Measurements from ENCODE around the gene GLRA1.

Gene GLRA1

DNA sequence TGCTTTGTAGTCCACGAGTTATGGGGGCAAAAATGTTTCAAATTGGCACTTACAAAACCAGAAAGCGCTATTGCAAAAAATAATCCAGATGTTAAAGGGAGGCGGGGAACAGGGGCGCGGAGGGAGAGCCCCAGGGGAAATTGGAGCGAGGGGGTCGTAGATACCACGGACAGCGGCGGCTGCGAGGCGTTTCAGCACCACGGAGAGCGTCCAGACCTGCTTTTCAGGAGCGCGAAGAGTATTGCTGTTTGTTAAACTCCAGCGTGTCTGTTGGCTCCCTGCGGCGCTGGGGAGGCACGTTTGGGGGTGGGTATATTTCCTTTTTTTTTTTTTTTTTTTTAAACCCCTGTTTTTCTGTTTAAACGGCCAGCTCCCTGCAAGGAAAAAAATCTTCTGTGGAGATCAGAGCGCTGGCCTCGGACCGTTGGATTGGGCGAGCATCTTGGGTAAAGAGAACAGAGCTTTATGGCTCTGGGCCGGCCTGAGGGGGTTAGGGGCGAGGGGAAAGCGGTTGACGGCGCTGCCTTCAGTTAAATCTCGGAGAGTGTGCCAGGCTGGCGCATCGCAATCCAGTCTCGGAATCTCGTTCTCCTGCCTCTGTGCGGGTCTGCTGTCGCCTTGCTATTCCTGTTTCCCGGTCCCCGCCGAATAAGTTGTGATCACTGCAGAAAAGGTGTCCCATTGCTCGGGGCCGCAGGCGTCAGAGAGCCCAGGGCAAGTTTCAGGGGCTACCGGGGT lies at the start of gene GLRA1:
Gene GLRA1, minus strand, starts transcription at position 288 of the 738 bp plus-strand sequence. CDS start 302 bp downstream, outside the sequence.
- peak; percentile 1 for DNase-seq

DNA sequence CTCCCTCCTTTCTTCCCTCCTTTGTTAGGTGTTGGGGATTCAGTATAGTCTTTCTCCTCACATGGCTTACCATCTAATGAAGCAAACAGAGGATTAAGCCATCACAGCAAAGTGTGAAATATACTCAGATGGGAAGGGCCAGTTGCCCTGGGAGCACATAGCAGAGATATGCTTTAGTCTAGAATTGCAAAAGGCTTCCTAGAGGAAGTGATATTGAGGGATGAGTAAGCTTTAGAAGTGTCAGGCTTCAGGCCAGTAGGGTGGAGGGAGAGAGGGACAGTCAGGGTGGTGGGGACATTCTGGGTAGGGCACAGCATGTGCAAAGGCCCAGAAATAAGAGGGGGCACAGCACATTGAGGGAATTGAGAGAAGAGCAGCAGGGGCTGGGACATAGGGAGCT lies 46.2 kb upstream of the GLRA1 start:
- DNase-seq, result peak; percentile 26

DNA sequence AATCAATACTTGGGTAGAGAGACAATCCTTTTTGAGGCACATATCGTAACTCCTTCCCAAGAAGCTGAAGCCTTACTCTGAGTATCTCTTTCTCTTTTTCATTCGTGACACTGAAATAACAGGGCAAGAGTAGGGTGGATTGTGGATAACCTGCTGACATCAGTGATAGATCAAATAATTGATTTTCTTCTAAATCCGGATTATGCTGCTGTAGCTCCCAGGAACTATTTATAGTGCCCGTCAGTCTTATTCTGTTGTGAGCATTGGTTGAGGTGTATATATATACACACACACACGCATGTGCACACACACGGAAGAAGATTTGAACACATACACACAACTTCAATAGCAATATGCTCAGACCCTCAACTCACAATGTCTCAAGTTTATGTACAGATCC lies 43.2 kb upstream of the GLRA1 start:
- DNase-seq, result no peak

DNA sequence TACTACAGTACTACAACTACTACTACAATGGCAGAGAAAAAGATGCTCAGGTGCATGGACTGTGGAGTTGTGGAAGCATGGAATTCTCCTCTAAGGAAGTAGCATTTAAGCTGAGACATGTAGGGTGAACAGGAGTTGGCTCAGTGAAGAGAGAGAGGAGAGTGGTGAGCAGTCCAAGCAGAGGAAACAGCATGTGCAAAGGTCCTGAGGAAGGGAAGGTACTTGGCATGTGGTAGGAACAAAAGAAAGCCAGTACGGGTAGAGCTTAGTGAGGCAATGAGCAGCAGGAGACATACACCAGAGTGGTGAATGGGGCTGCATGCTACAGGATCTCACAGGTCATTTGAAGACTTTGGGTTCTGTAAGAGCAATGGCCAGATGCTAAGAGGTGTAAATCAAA lies 41.4 kb upstream of the GLRA1 start:
- DNase-seq, result no peak

DNA sequence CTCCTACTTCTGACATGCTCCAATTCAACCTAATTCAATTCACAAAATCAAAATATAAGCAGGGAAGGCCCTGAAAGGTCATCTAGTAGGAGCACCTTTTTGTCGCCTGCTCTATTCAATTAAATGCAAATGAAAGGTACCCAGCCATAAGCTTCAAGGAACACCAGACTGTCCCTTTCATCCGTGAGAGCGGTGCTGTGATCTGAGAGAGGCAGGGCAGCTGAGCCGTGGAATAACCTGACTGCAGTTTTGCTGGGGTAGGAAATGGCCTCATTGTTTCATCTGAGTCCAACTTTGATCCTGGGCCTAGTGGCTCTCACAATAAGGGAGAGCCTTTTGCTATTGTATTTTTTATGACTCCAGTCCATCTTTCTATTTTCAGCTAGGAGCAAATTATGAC lies 39.8 kb upstream of the GLRA1 start:
- no peak for DNase-seq

DNA sequence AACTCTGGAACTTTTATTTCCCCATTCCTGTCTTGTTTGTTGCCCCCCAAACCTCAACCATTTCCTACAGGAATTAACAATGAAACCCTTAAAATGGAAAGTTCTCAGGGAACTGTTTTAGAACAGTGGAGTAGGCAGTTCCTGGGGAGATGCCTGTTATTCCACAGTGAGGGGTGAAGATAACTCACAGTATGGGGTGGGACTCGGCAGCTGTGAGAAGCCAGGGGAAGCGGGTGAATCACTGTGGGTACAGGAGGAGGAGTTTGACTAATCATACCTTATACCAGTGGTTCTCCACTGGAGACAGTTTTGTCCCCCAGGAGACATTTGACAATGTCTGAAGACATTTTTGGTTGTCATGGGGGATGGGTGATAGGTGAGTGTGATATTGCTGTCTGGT lies 36.9 kb upstream of the GLRA1 start:
- no peak for DNase-seq

DNA sequence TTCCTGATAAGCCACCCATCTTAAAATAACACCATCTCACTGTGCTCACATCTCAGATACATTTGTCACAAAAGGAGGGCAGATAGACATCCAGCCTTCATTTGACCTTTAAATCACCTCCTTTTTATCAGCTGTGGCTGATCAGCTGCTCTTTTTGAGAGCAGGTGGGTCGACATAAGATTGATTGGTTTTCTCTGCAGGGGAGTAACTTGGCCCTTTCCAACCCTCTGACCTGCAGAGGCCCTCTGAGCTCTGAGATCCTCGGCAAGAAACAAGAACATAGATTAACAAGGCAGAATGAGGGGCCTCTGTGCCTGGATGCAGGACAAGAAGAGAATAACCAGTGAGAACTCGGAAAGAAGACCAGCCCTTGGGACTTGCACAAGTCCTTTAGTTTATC lies 33.5 kb upstream of the GLRA1 start:
- DNase-seq, result no peak

DNA sequence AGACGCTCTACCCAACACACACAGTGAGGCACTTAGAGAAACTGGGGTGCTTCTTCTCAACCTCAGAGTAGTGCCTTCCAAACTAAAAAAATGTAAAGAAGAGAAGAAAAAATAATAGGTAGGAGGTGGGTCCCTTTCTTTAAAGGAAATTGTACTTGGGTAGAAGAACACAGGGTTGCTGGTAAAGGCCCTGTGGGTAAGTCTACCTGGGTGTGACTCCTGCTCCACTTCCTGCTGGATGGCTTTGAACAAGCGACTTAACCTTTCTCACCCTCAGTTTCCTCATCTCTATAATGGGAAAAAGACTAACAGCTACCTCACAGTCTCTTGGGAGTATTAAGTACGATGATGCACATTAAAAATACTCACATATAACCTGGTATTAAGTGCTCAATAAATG lies 32.1 kb upstream of the GLRA1 start:
- no peak for DNase-seq

DNA sequence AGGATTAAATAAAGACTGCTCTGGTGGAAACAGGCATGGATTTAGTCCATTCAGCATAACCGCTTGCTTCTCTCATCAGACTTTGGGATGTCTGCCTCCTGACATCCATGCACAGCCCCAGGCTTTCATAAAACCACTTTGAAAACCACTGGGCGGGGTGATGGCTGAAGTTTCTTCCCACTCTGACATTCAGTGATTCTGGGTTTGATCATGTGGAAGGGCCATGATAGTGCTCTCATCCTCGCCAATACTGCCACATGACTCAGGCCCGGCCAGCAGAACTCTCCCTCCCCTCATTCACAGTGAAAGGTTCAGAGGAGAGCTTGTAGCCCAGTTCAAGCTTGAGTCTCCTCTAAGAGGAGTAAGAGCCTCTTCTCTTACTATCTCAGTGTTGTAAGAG lies 29.6 kb upstream of the GLRA1 start:
- DNase-seq, result no peak

DNA sequence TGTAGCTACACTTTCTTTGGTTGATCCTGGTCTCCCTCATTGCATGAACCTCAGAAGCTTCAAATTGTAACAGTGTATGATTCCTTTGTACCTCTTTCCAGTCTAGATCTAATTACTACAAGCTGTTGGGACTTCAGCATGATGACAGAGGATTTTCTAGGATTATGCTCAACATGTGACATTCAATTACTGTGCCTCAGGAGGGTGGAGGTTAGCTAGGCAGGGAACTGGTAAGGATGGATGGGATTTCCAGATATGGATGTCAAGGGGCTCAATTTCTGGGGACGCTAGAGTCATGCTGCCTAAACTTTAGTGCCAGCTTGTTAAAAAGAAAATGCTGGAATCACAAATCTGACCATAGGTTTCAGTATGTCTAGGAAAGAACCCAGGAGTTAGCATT lies 29.2 kb upstream of the GLRA1 start:
- no peak for DNase-seq

DNA sequence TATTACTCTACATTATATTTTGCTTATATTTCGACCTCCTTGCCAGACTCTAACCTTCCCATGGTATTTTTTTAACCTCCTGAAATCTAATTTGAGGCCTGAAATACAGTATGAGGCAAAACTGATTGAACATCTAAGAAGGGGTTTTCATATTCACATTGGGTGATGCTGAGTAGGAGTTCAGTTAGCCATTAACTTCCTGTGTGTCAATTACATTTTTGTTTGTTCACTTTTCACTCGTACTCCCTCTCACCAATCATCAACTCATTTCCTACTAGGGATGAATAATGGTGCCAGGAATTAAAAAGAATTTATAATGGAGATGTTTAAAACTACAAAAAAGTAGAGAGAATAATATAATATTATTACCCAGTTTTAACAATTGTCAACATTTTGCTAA lies 27.6 kb upstream of the GLRA1 start:
- DNase-seq, result no peak

DNA sequence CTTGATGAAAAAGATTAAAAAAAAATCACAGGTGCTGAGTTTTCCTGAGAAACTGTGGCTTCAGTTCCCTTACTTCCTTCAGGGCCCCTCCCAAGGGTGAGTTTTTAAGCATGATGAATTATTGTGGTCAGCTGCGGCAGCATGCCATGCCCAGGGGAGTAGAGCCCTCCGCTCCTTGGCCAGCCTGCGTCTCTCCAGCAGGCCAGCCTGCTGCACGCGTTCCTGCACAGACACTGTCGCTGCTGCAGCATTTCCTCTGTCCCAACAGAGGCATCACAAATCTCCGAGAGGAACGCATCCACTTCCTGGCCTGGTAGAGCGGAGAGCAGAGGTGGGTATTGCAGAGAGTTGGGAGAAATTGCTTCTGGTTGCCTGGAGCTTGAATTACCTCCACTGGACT lies 26.1 kb upstream of the GLRA1 start:
- no peak for DNase-seq

DNA sequence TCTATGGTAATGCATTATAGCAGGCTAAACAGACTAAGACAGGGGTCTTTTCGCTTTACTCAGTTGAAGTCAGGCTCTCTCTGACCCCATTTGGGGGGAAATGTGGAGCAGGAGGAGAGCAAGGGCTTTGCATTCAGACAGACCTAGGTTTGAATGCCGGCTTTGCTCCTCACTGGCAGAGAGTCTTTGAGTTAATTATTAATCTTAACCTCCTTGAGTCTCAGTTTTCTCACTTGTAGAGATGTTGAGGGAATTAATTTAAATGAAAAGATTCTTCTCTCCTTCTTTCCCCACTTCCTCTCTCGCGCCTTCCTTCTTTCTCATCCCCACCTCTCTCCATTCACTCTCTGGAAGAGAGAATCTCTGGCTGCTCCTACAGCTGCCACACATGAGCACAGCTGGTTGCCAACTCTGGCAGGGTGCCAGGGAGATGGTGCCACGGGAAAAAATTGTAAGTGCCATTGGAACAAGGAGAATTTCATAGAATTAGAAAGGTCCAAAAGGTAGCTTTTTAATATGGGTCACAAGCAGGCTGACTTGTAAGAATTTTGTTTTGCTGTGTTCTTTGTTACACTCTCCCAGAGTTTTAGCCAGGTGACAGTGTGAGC lies 25.2 kb upstream of the GLRA1 start:
- no peak for DNase-seq

DNA sequence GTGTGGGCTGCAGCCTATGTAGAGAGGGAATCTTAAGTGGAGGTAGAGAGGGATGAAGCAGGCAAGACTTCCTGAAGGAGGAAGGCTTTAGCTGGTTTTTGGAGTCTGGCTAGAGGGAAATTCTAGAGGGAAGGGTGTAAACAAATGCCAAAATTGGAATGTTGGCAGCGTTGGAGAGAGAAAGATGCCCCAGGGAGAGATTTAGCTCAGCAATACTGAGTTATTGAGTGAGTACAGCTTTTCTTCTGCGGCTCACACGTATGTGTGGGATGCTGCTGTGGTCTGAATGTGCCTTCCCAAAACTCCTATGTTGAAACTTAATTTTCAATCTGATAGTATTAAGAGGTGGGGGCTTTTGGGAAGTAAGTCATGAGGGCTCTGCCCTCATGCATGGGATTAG lies 24.5 kb upstream of the GLRA1 start:
- no peak for DNase-seq

DNA sequence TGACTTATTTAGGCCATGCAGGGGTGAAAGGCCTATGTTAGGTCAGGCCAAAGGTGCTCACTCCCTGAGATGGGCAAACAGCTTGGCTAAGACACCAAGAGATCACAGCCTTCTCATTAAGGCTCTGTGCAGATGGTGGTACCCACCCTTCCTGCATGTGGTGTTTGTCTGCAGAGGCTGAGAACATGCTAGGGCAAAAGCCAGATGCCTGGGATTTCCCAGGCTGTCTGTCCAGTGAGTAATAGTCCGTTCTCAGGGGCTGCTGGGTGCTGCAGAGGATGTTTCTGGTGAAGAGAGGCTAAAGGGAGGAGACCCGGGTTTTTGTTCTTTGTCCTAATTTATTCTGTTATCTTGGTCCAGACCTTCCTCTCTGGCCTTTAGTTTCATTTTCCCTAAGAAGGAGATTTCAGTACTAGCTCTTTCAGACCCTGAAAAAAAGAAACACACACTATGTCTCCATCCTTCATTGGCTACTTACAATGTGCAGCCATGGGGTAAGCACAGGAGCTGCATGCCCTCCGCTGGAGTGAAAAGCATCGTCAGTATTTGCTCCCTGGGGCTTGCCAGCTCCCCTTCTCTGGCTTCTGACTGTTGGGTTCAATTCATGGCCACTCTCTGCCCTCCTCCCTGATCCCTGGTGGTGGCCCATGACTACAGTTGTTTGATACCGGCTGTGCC lies 23.4 kb upstream of the GLRA1 start:
- DNase-seq, result no peak

DNA sequence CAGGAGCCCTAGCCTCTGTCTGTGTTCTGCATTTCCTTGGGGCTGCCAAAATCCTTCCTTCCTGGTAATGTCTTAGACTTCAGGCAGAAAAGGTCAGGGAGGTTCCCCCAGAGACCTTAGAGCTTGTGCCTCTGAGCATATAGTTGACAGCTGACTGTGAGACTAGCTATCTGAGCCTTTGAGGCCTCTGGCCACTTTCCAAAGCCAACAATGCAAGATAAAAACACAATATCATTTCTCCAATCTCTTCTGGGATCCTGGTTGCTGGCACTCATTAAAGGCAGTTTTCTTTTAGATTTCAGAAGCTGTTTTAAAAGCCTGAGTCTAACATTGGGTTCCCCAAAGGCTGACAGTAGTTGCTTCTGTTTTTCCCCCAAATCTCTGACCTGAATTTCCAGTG lies 13.2 kb upstream of the GLRA1 start:
- DNase-seq, result no peak

DNA sequence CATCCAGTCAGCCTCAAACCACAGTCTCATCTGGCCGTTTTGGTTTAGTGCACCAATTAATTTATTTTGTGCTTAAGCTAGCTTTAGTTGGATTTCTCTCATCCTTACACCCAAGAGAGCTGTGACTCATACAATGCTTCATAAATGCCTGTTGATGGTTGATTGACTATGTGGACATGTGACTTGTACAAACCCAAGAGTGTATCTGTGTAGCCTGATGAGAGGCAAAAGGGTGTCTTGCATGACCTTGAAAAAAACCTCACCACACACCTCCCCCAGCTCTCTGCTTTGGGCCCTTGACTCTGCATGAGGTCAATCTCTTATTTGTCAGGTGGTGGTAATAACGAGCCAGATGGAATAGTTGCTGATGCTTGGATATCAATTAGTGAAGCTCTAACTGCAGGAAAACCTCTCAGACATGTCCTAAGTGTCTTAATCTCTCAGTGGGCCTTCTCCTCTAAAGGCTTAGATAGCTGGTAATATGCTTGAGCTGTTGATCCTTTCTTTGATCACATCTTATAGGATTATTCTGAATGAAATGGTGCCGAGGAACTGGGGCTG lies 10.6 kb upstream of the GLRA1 start:
- DNase-seq, result no peak

DNA sequence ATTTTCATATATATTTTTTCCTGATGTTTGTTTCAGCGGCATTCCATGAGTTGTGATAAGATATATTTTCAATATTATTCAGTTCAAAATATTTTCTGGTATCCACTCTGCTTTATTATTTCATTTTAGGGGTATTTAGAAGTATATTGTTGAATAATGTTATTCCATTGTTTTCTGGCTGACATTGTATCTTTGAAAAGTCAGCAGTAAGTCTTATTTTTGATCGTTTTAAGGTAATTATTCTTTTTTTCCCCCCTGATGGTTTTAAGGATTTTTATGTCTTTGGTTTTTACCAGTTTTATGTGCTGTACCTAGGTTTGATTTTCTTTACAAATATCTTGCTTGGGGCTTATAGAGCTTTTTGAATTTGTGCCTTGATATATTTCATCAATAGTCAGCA lies 6.6 kb upstream of the GLRA1 start:
- no peak for DNase-seq

DNA sequence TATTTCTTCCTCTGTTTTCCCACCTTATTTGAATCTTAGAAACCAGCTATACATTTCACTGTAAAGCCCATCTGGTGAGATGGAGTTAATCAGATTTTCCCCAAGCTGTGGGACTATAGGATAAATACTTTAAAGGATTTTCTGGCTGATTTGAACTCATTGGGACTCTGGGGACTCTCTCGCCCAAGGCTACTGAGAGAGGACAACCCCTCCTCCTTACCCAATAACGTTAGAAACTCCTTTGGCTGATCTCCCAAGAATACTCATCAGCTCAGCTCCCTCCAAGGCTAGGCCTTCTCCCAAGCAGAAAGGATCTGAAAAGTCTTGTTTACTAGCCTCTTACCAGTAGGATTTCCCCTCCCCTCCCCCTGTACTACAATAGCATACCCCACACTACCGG lies 1.5 kb upstream of the GLRA1 start:
- no peak for DNase-seq

DNA sequence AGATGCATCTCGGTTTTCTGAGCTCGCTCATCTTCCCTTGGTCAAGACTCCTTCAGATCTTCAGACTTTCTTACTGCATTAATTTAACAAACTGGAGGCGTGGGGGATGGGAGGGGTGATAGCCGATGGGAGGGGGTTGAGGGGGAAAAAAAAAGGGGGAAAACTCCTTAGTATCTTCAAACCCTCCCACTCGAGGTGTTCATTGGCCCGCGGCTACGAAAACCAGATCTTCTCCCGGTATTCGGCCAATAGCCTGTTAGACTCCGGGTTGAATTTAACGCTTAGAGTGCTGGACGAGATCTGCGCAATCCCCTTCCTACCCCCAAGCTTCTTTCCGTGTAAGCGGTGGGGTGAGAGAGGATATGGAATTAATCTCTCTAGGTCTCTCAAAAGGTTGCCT lies 689 bp upstream of the GLRA1 start:
- no peak for DNase-seq

DNA sequence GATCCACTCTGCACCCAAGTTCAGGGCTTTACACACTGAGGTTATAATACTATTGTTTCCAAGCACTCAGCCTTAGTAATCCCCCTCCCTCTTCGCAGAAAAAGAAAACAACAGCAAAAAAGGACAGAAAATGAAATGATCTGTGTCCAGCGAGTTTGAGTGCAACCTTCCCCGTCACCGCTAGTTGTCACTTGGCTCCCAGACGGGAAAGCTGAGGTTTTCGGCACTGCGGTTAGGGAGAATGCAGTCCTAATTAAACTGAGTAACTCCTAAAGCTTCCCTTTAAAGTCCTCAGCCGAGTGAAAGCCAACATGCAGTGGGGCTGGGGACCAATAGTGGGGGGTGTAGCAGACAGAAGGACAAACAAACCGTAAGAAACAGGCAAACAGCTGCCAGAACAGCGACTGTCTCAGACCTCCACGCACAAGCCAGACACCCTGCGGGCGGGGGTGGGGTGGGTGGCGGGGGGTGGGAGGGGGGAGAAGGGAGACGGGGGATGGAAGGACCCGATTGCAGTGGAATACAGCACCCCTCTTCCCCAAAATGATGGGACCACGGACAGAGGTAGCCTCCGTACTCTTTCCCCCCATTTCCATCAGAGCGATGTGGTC lies 680 bp downstream of the GLRA1 start:
- DNase-seq, result no peak

DNA sequence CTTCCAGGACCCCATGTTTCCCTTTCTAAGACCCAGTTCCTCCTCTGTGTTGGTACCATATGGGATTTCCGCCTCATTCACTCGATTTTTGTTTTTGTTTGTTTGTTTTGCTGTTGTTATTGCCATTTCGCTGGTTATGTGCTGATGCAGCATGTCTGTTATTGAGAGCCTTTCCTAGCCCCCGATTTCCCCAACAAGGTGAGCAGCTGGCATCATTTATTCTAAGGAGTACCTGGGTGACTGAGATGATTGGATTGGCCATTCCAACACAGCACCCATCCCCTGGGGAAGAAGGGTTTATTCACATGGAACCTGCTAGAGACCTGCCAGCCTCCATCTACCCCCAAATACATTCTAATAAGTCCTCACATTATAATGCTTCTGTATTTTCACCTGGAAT lies 2.7 kb downstream of the GLRA1 start:
- DNase-seq, result no peak

DNA sequence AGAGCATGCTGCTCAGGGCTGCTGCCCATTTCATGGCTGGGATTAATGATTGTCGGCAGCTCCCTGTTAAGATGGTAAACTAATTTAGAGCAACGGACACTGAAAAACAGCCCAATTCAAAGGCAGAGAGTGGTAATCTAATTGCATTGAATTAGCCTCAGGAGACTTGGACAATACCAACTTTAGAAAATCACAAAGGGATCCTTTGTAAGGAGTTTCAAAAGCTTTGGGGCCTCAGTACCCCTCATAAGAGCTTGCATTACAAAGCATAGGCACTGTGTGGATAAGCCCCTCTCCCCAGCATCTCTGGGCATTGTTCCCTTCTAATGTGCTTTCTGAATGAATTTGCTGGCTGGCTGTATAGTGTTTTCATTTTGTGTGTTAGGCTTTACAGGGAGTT lies 6.7 kb downstream of the GLRA1 start:
- no peak for DNase-seq

DNA sequence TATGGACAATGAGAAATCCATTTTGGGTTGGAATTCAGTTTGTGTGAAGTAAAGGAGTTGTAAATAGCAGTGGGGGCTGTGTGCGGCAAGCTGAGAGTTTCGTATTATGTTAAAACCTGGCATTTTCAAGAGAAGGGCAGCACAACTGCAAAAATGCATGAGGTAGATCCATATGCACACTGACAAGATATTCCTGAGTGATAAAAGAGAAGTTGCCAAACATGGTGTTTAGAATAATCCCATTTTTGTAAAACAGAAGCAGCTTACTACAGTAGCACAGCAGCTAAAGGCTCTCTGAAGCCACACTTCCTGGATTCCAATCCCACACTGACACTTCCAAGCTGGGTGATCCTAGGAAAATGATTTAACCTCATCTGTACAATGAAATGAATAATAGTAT lies 11.2 kb downstream of the GLRA1 start:
- no peak for DNase-seq
